ENCODE results near the gene C3orf20.

The C3orf20 gene

GRCh38 chr3:14636496-14637087 lies 38.3 kb upstream of the C3orf20 start:
- DNase-seq: no peak
- no peak for TF ChIP-seq CTCF (IDR thresholded peaks at IDR 0.05; ENCODE audit: low read depth, low read length)
- H3K36me3 ChIP-seq: no peaks in the 10 kb centered on the region
- H3K9me3 ChIP-seq (ENCODE audit: severe bottlenecking): no peaks in the 10 kb centered on the region
- H3K4me3 ChIP-seq (ENCODE audit: low read depth, low read length): no peak overlapping the region
- peaks cover 3% of the 10 kb centered on the region for H3K27me3 ChIP-seq (ENCODE audit: insufficient read depth, low read depth, severe bottlenecking)
- no peak overlapping the region for H3K27ac ChIP-seq

- no peak overlapping the region for H3K4me3 ChIP-seq (ENCODE audit: low read depth, low read length)
- no peak for DNase-seq
- TF ChIP-seq CTCF (IDR thresholded peaks at IDR 0.05; ENCODE audit: low read depth, low read length): no peak
- H3K27ac ChIP-seq: no peak overlapping the region
- no peaks in the 10 kb centered on the region for H3K9me3 ChIP-seq (ENCODE audit: severe bottlenecking)
- peaks cover 3% of the 10 kb centered on the region for H3K27me3 ChIP-seq (ENCODE audit: insufficient read depth, low read depth, severe bottlenecking)
- H3K36me3 ChIP-seq: no peaks in the 10 kb centered on the region
Measured at GRCh38 chr3:14640157-14640562, 34.8 kb upstream of the C3orf20 start.

GRCh38 chr3:14640734-14641133 lies 34.2 kb upstream of the C3orf20 start:
- DNase-seq: no peak
- H3K9me3 ChIP-seq (ENCODE audit: severe bottlenecking): no peaks in the 10 kb centered on the region
- no peak overlapping the region for H3K4me3 ChIP-seq (ENCODE audit: low read depth, low read length)
- H3K36me3 ChIP-seq: no peaks in the 10 kb centered on the region
- H3K27me3 ChIP-seq (ENCODE audit: insufficient read depth, low read depth, severe bottlenecking): peaks cover 3% of the 10 kb centered on the region
- no peak overlapping the region for H3K27ac ChIP-seq
- no peak for TF ChIP-seq CTCF (IDR thresholded peaks at IDR 0.05; ENCODE audit: low read depth, low read length)

- H3K27me3 ChIP-seq (ENCODE audit: insufficient read depth, low read depth, severe bottlenecking): peaks cover 3% of the 10 kb centered on the region
- no peaks in the 10 kb centered on the region for H3K36me3 ChIP-seq
- no peak overlapping the region for H3K4me3 ChIP-seq (ENCODE audit: low read depth, low read length)
- DNase-seq: no peak
- no peak for TF ChIP-seq CTCF (IDR thresholded peaks at IDR 0.05; ENCODE audit: low read depth, low read length)
- H3K9me3 ChIP-seq (ENCODE audit: severe bottlenecking): no peaks in the 10 kb centered on the region
- no peak overlapping the region for H3K27ac ChIP-seq
Measured at GRCh38 chr3:14641346-14641745, 33.6 kb upstream of the C3orf20 start.

- no peak for DNase-seq
- Histone ChIP-seq H3K4me3 (ENCODE audit: low read depth, low read length) (no peak overlapping the region), H3K27ac (no peak overlapping the region), H3K27me3 (ENCODE audit: insufficient read depth, low read depth, severe bottlenecking) (no peaks in the 10 kb centered on the region), H3K36me3 (no peaks in the 10 kb centered on the region), H3K9me3 (ENCODE audit: severe bottlenecking) (no peaks in the 10 kb centered on the region)
- no peak for TF ChIP-seq CTCF (IDR thresholded peaks at IDR 0.05; ENCODE audit: low read depth, low read length)
Measured at GRCh38 chr3:14645453-14645852, 29.5 kb upstream of the C3orf20 start.

- no peaks in the 10 kb centered on the region for H3K27me3 ChIP-seq (ENCODE audit: insufficient read depth, low read depth, severe bottlenecking)
- no peak for TF ChIP-seq CTCF (IDR thresholded peaks at IDR 0.05; ENCODE audit: low read depth, low read length)
- no peak for DNase-seq
- no peaks in the 10 kb centered on the region for H3K36me3 ChIP-seq
- no peak overlapping the region for H3K4me3 ChIP-seq (ENCODE audit: low read depth, low read length)
- no peak overlapping the region for H3K27ac ChIP-seq
- no peaks in the 10 kb centered on the region for H3K9me3 ChIP-seq (ENCODE audit: severe bottlenecking)
Measured at GRCh38 chr3:14646131-14646573, 28.8 kb upstream of the C3orf20 start.
